Measurements from ENCODE around the gene PRRT1B.
"Not testable (repeated sequence)": the region's sequence is repeated elsewhere in the genome, so short reads cannot be mapped to it uniquely, and the experiment has no call there.

The PRRT1B gene

GRCh38 chr9:131502781-131503625 lies 42.3 kb upstream of the PRRT1B start, which contains the start of gene POMT1:
TSS of gene POMT1 (plus strand) at chr9:131502918. CDS start at chr9:131504219, 1,301 bp downstream.
- peak within 1 kb of the TSS; percentile 82 to 88 for H3K4me3 ChIP-seq (replicated peaks in 1 of 2; ENCODE audit: low read depth in 2 of 2, low read length in 2 of 2)
- no peak for TF ChIP-seq CTCF (IDR thresholded peaks at IDR 0.05; ENCODE audit: low read depth, low read length)
- DNase-seq (ENCODE audit: low read depth in 2 of 2) = peak; percentile 78 to 86

GRCh38 chr9:131503626-131504465 lies 41.5 kb upstream of the PRRT1B start:
- peak in 1 of 2 donors; percentile 37 for DNase-seq (ENCODE audit: low read depth in 2 of 2)
- H3K4me3 ChIP-seq (replicated peaks in 1 of 2; ENCODE audit: low read depth in 2 of 2, low read length in 2 of 2) = peak overlapping the region; percentile 82 to 88
- no peak for TF ChIP-seq CTCF (IDR thresholded peaks at IDR 0.05; ENCODE audit: low read depth, low read length)

- no peak for DNase-seq (ENCODE audit: low read depth in 2 of 2)
- H3K4me3 ChIP-seq (replicated peaks in 1 of 2; ENCODE audit: low read depth in 2 of 2, low read length in 2 of 2) = no peak overlapping the region
Observed at GRCh38 chr9:131505012-131505411, 40.3 kb upstream of the PRRT1B start.

GRCh38 chr9:131511416-131511815 lies 33.9 kb upstream of the PRRT1B start:
- DNase-seq (ENCODE audit: low read depth in 2 of 2) = no peak
- TF ChIP-seq CTCF (IDR thresholded peaks at IDR 0.05; ENCODE audit: low read depth, low read length) = no peak
- H3K4me3 ChIP-seq (replicated peaks in 1 of 2; ENCODE audit: low read depth in 2 of 2, low read length in 2 of 2) = no peak overlapping the region

More at GRCh38 chr9:131505012-131505411, 40.3 kb upstream of the PRRT1B start:
- TF ChIP-seq CTCF (IDR thresholded peaks at IDR 0.05; ENCODE audit: low read depth, low read length) = no peak

GRCh38 chr9:131511880-131512279 lies 33.4 kb upstream of the PRRT1B start:
- TF ChIP-seq CTCF (IDR thresholded peaks at IDR 0.05; ENCODE audit: low read depth, low read length) = no peak

GRCh38 chr9:131513177-131513576 lies 32.1 kb upstream of the PRRT1B start:
- H3K4me3 ChIP-seq (replicated peaks in 1 of 2; ENCODE audit: low read depth in 2 of 2, low read length in 2 of 2) = no peak overlapping the region
- no peak for TF ChIP-seq CTCF (IDR thresholded peaks at IDR 0.05; ENCODE audit: low read depth, low read length)
- no peak for DNase-seq (ENCODE audit: low read depth in 2 of 2)

More at GRCh38 chr9:131511880-131512279, 33.4 kb upstream of the PRRT1B start:
- DNase-seq (ENCODE audit: low read depth in 2 of 2) = no peak
- H3K4me3 ChIP-seq (replicated peaks in 1 of 2; ENCODE audit: low read depth in 2 of 2, low read length in 2 of 2) = no peak overlapping the region

GRCh38 chr9:131515559-131516031 lies 29.7 kb upstream of the PRRT1B start:
- DNase-seq (ENCODE audit: low read depth in 2 of 2) = not testable (repeated sequence)

More at GRCh38 chr9:131515559-131516031, 29.7 kb upstream of the PRRT1B start:
- H3K4me3 ChIP-seq (replicated peaks in 1 of 2; ENCODE audit: low read depth in 2 of 2, low read length in 2 of 2) = not testable (repeated sequence)

Measured in cardiac fibroblast (primary cell).